OCI-LY3 (cell line): ENCODE data around the gene SSBP4.

ENCODE experiments used
- H2AFZ ChIP-seq: fragments of 200-600, 300-600 bp; shearing (Covaris generic); 2 replicates; pipeline ENCODE4 v1.6.0; 2014; ENCODE audit warnings: antibody characterized with exemption, low read depth, low read length
- H3K27ac ChIP-seq: fragments of 200-600, 300-600 bp; sonication (generic); 2 replicates; pipeline ENCODE4 v1.5.1; 2014; ENCODE audit warnings: mild to moderate bottlenecking, low read length, moderate library complexity, mixed read lengths
- H3K27me3 ChIP-seq: fragments of 200-600, 300-600 bp; sonication (generic); 2 replicates; pipeline ENCODE4 v1.6.1; 2014; ENCODE audit warnings: low read depth, low read length, mixed read lengths
- H3K36me3 ChIP-seq: fragments of 200-600, 300-600 bp; sonication (generic); replicated peaks from 2 replicates; pipeline ENCODE3; 2014; ENCODE audit warnings: low read depth, low read length, mixed read lengths
- H3K4me1 ChIP-seq: fragments of 300-600, 200-600 bp; sonication (generic); 2 replicates; pipeline ENCODE4 v1.6.1; 2014; ENCODE audit warnings: low read length, mixed read lengths
- H3K4me2 ChIP-seq: fragments of 200-600, 300-600 bp; sonication (generic); 2 replicates; pipeline ENCODE4 v1.6.1; 2014; ENCODE audit warnings: low read length, mixed read lengths
- H3K4me3 ChIP-seq: fragments of 300-600, 200-600 bp; sonication (generic); 2 replicates; pipeline ENCODE4 v1.5.1; 2014; ENCODE audit warnings: antibody characterized with exemption, mild to moderate bottlenecking, low read length, moderate library complexity
- H3K79me2 ChIP-seq: fragments of 300-600, 200-600 bp; shearing (Covaris generic); 2 replicates; pipeline ENCODE4 v1.6.1; 2014; ENCODE audit warnings: mild to moderate bottlenecking, low read length, mixed read lengths
- H3K9ac ChIP-seq: fragments of 300-600, 200-600 bp; shearing (Covaris generic); 2 replicates; pipeline ENCODE4 v1.6.0; 2014; ENCODE audit warnings: mild to moderate bottlenecking, low read length, moderate library complexity
- H3K9me3 ChIP-seq: fragments of 200-600, 300-600 bp; shearing (Covaris generic); 2 replicates; pipeline ENCODE4 v1.6.1; 2014; ENCODE audit warnings: low read length, mixed read lengths; ENCODE audit not compliant: insufficient read depth
- H4K20me1 ChIP-seq: fragments of 200-600, 300-600 bp; sonication (generic); 2 replicates; pipeline ENCODE4 v1.6.1; 2016; ENCODE audit warnings: low read length, mixed read lengths; ENCODE audit not compliant: insufficient read depth
- EZH2phosphoT487 ChIP-seq: fragments of 200-600 bp; shearing (Covaris generic); IDR thresholded peaks from 2 replicates; pipeline ENCODE4 v1.6.1; 2018; ENCODE audit warnings: antibody characterized with exemption, mixed run types, low read depth
- TF ChIP-seq, protein P1 (sequence below): fragments of 200-600, 300-600 bp; sonication (generic); IDR thresholded peaks from 2 replicates; pipeline ENCODE4 v1.5.1; 2014; ENCODE audit warnings: antibody characterized with exemption, low read length, low read depth

The SSBP4 gene

DNA sequence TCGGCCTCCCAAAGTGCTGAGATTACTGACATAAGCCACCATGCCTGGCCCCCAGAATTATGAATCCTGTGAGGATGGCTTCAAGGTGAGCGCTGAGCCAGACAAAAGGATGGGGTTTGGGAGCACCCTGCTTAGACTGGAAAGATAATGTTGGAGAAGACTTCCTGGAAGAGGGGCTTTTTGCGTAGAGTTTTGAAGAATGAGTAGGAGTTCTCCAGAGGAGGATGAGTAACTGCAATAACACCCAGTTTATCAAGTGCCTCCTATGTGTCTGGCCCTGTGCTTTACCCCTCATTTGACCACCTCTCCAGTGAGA is 33.9 kb upstream of the SSBP4 start:
- H3K9me3 ChIP-seq: no peaks in the 10 kb centered on the region
- TF ChIP-seq EZH2phosphoT487: no peak
- TF ChIP-seq, protein P1, sequence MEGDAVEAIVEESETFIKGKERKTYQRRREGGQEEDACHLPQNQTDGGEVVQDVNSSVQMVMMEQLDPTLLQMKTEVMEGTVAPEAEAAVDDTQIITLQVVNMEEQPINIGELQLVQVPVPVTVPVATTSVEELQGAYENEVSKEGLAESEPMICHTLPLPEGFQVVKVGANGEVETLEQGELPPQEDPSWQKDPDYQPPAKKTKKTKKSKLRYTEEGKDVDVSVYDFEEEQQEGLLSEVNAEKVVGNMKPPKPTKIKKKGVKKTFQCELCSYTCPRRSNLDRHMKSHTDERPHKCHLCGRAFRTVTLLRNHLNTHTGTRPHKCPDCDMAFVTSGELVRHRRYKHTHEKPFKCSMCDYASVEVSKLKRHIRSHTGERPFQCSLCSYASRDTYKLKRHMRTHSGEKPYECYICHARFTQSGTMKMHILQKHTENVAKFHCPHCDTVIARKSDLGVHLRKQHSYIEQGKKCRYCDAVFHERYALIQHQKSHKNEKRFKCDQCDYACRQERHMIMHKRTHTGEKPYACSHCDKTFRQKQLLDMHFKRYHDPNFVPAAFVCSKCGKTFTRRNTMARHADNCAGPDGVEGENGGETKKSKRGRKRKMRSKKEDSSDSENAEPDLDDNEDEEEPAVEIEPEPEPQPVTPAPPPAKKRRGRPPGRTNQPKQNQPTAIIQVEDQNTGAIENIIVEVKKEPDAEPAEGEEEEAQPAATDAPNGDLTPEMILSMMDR: no peak
- no peak overlapping the region for H2AFZ ChIP-seq
- H3K27me3 ChIP-seq: peaks cover 26% of the 10 kb centered on the region
- H3K79me2 ChIP-seq: no peaks in the 10 kb centered on the region
- H3K27ac ChIP-seq: no peak overlapping the region
- no peak overlapping the region for H3K4me3 ChIP-seq
- no peak overlapping the region for H3K4me2 ChIP-seq
- H3K4me1 ChIP-seq: peaks cover 5% of the 10 kb centered on the region; the same call in 1 of the 2 replicates
- H3K36me3 ChIP-seq: peaks cover 4% of the 10 kb centered on the region
- H3K9ac ChIP-seq: no peak overlapping the region
- H4K20me1 ChIP-seq: no peaks in the 10 kb centered on the region

DNA sequence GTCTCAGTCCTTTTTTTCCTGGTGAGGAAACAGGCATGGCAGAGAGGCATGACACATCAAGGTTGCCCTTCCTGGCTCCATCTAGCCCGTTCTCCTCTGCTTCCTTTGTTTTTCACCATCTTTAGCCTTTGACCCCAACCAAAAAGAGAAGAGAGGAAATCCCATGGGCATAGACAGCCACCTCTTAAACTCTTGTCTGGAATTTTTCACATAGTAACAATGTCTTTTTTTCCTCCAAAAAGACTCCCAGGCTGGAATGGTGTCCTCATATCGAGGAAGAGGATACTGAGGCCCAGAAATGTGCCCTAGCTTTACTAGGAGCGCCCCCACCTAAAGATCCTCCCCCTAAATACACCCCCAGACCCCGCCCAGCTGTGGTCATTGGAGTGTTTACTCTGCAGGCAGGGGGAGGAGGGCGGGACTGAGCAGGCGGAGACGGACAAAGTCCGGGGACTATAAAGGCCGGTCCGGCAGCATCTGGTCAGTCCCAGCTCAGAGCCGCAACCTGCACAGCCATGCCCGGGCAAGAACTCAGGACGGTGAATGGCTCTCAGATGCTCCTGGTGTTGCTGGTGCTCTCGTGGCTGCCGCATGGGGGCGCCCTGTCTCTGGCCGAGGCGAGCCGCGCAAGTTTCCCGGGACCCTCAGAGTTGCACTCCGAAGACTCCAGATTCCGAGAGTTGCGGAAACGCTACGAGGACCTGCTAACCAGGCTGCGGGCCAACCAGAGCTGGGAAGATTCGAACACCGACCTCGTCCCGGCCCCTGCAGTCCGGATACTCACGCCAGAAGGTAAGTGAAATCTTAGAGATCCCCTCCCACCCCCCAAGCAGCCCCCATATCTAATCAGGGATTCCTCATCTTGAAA is 33.3 kb upstream of the SSBP4 start, which contains the start of gene GDF15:
Gene GDF15 (plus strand): TSS at position 484 of the 868 bp plus-strand sequence. CDS start 32 bp downstream, at position 516.
- Histone ChIP-seq H3K36me3 (peaks cover 4% of the 10 kb centered on the region), H3K27me3 (peaks cover 26% of the 10 kb centered on the region), H3K4me2 (no peak within 1 kb of the TSS), H2AFZ (no peak within 1 kb of the TSS), H3K9ac (no peak within 1 kb of the TSS), H4K20me1 (no peaks in the 10 kb centered on the region), H3K4me3 (no peak within 1 kb of the TSS), H3K4me1 (peaks cover 5% of the 10 kb centered on the region; the same call in 1 of the 2 replicates), H3K9me3 (no peaks in the 10 kb centered on the region), H3K27ac (no peak within 1 kb of the TSS), H3K79me2 (no peaks in the 10 kb centered on the region)
- TF ChIP-seq, protein P1: peak; percentile 61
- no peak for TF ChIP-seq EZH2phosphoT487

- Histone ChIP-seq H3K36me3 (peaks cover 4% of the 10 kb centered on the region), H3K79me2 (no peaks in the 10 kb centered on the region), H3K4me3 (no peak overlapping the region), H3K4me2 (no peak overlapping the region), H4K20me1 (no peaks in the 10 kb centered on the region), H2AFZ (no peak overlapping the region), H3K27ac (no peak overlapping the region), H3K4me1 (peaks cover 5% of the 10 kb centered on the region; the same call in 1 of the 2 replicates), H3K9me3 (no peaks in the 10 kb centered on the region), H3K9ac (no peak overlapping the region), H3K27me3 (peaks cover 26% of the 10 kb centered on the region)
- TF ChIP-seq, protein P1: no peak
- TF ChIP-seq EZH2phosphoT487: no peak
Measured at GRCh38 chr19:18386543-18387271, 32.5 kb upstream of the SSBP4 start.
